Fibroblast of villous mesenchyme (primary cell): Measurements from ENCODE around the gene SRP14. TPM values are rescaled to one million over a fixed set of nuclear protein-coding genes. Genes with fewer than 3 reads are reported as not detected.
A peak's percentile ranks its signal among the peaks of the same experiment; 100 is the strongest.
"Not testable (repeated sequence)": the region's sequence is repeated elsewhere in the genome, so short reads cannot be mapped to it uniquely, and the experiment has no call there.

ENCODE experiments used
- DNase-seq: peaks from one replicate; pipeline ENCODE4 v3.0.0-alpha.2; 2010; ENCODE audit warnings: low read depth
- H3K4me3 ChIP-seq: 2 replicates; pipeline ENCODE4 v1.5.1; 2011; ENCODE audit warnings: low read depth, mild to moderate bottlenecking, low read length
- CTCF ChIP-seq: IDR thresholded peaks from 2 replicates; pipeline ENCODE4 v1.5.1; 2012; ENCODE audit warnings: low read depth, mild to moderate bottlenecking, low read length; ENCODE audit not compliant: insufficient read depth
- total RNA-seq: library from RNA; depleted of rRNA; stranded (reverse); fragments of >200 nt; gene quantifications from 2 replicates; pipeline ENCODE4 v1.2.3, GENCODE V29; 2012

The SRP14 gene
- total RNA-seq, 1 donor = 93.3 TPM

DNA sequence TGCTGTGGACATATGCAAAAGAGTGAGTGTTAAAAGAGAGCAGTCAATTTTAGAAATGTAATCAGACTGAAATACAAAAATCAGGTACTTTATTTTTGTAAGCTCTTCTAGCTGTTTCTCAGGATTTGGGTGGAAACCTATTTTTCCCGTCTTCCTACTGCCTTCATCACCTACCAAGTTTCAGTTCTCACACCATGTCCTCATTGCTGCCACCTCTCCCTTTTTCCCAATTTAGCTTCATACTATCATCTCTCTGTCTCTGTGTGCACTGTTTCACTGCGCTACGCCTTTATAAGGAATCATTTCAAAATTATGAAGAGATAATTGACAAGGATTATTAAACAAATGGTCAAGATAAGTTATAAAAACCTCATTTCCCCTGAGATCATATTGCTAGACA lies 7.7 kb downstream of the SRP14 start:
- no peak for TF ChIP-seq CTCF
- no peak for DNase-seq
- H3K4me3 ChIP-seq = no peak overlapping the region

GRCh38 chr15:40029979-40030893 lies 8.7 kb downstream of the SRP14 start:
- peak; percentile 66 for TF ChIP-seq CTCF

GRCh38 chr15:40028853-40029252 lies 10.1 kb downstream of the SRP14 start:
- TF ChIP-seq CTCF = no peak
- H3K4me3 ChIP-seq = no peak overlapping the region
- DNase-seq = no peak

More at GRCh38 chr15:40029979-40030893, 8.7 kb downstream of the SRP14 start:
- H3K4me3 ChIP-seq = no peak overlapping the region
- DNase-seq = peak; percentile 25

- DNase-seq = no peak
Measured at GRCh38 chr15:40028193-40028592, 10.8 kb downstream of the SRP14 start.

GRCh38 chr15:40016224-40016865 lies 22.6 kb downstream of the SRP14 start:
- TF ChIP-seq CTCF = no peak
- no peak for DNase-seq
- H3K4me3 ChIP-seq = no peak overlapping the region

More at GRCh38 chr15:40028193-40028592, 10.8 kb downstream of the SRP14 start:
- no peak for TF ChIP-seq CTCF
- no peak overlapping the region for H3K4me3 ChIP-seq

GRCh38 chr15:40014390-40014789 lies 24.6 kb downstream of the SRP14 start:
- DNase-seq = no peak
- no peak overlapping the region for H3K4me3 ChIP-seq
- no peak for TF ChIP-seq CTCF

DNA sequence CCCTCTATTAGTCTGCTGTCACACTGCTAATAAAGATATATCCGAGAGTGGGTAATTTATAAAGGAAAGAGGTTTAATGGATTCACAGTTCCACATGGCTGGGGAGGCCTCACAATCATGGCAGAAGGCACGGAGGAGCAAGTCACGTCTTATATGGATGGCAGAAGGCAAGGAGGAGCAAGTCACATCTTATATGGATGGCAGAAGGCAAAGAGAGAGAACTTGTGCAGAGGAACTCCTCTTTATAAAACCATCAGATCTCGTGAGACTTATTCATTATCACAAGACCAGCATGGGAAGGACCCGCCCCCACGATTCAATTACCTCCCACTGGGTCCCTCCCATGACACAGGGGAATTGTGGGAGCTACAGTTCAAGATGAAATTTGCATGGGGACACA lies 25.6 kb downstream of the SRP14 start:
- DNase-seq, H3K4me3 ChIP-seq: not testable (repeated sequence)
